Activated T-helper 1 cell treated with anti-CD3 and anti-CD28 coated beads, Interleukin-12 subunit alpha, Interleukin-12 subunit beta, Interleukin-2, Interleukin-4 antibody, amounts not matched to agents 30 ng/mL and 10 ng/mL and 1 ng/mL, durations not matched to agents 14 hours and 24 hours and 36 hours (primary cell): ENCODE results near the gene TSC22D4. TPM values are rescaled to one million over a fixed set of nuclear protein-coding genes. Genes with fewer than 3 reads are reported as not detected.

Experiments used
- DNase-seq: peaks from one replicate; pipeline ENCODE4 v3.0.0; 2021; ENCODE audit warnings: low spot score
- H3K27ac Mint-ChIP-seq: one replicate; pipeline ENCODE4 v1.8.0; 2021; ENCODE audit warnings: mild to moderate bottlenecking, mixed read lengths
- H3K27me3 Mint-ChIP-seq: one replicate; pipeline ENCODE4 v1.8.0; 2022; ENCODE audit warnings: mild to moderate bottlenecking, moderate library complexity, mixed read lengths; ENCODE audit not compliant: insufficient read depth
- H3K36me3 Mint-ChIP-seq: one replicate; pipeline ENCODE4 v1.8.0; 2021; ENCODE audit warnings: low read depth, mixed read lengths
- H3K4me1 Mint-ChIP-seq: one replicate; pipeline ENCODE4 v1.8.0; 2021; ENCODE audit warnings: low read depth, mixed read lengths
- H3K4me3 Mint-ChIP-seq: one replicate; pipeline ENCODE4 v1.8.0; 2021; ENCODE audit warnings: mild to moderate bottlenecking, moderate library complexity, mixed read lengths
- H3K9me3 Mint-ChIP-seq: one replicate; pipeline ENCODE4 v1.8.0; 2021; ENCODE audit warnings: mixed read lengths
- intact Hi-C: fragments of 100-400 bp; cut with micrococcal nuclease; formaldehyde crosslinking; loops from one replicate; pipeline ENCODE4 v1.15.1; 2024
- total RNA-seq: library from RNA; stranded (reverse); gene quantifications from 2 replicates; pipeline ENCODE4 v1.2.3, GENCODE V29; 2022

The TSC22D4 gene
- total RNA-seq, 1 donor from 2014 or later, result 134 TPM

DNA sequence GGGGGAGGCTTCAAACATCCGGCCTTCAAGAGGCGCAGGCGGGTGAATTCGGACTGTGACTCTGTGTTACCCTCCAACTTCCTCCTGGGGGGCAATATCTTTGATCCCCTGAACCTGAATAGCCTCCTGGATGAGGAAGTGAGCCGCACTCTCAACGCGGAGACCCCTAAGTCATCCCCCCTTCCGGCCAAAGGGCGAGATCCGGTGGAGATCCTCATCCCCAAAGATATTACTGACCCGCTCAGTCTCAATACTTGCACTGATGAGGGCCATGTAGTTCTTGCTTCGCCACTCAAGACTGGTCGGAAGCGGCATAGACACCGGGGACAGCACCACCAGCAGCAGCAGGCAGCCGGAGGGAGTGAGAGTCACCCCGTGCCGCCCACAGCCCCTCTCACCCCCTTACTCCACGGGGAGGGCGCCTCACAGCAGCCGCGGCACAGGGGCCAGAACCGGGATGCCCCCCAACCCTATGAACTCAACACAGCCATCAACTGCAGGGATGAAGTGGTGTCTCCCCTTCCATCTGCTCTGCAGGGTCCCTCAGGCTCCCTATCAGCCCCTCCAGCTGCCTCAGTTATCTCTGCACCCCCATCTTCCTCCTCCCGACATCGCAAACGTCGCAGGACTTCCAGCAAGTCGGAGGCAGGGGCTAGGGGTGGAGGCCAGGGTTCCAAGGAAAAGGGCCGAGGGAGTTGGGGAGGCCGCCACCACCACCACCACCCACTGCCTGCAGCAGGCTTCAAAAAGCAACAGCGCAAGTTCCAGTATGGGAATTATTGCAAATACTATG, 48.3 kb downstream of the TSC22D4 start:
- Mint-ChIP-seq H3K27me3 (peaks cover 8% of the 10 kb centered on the region), H3K27ac (peak overlapping the region; percentile 93), H3K9me3 (peaks cover 5% of the 10 kb centered on the region), H3K4me1 (peaks cover 54% of the 10 kb centered on the region), H3K4me3 (peak overlapping the region; percentile 92), H3K36me3 (peaks cover 27% of the 10 kb centered on the region)
- no peak for DNase-seq
- intact Hi-C loops, result no loop called here

DNA sequence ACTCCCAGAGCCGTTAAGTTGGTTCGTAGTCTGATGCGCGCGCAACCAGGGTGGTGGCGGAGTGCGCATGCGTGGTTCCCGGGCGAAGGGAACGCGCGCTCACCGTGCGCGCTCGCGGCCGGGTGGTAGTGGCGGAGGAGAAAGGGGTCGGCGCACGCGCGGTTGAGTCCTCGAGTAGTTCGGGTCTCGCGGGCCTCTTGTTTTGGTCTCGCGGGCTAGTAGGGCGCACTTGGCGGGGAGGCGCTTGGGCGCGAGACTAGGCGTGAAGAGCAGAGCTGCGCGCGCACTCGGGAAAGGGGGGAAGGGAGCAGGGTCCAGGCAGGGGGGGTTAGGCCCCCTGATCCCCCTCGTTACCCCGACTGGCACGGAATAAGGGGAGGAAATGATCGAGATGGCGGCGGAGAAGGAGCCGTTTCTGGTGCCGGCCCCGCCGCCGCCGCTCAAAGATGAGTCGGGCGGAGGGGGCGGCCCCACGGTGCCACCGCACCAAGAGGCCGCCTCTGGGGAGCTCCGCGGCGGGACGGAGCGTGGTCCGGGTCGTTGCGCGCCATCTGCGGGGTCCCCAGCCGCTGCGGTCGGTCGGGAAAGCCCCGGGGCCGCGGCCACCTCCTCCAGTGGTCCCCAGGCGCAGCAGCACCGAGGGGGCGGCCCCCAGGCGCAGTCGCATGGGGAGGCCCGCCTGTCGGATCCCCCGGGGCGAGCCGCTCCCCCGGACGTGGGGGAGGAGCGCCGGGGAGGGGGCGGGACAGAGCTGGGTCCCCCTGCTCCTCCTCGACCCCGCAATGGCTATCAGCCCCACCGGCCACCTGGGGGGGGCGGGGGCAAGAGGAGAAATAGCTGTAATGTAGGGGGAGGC, 49.1 kb downstream of the TSC22D4 start, which contains the start of gene MEPCE:
MEPCE (plus strand) TSS at position 195 of the 856 bp plus-strand sequence; CDS start at position 383, 188 bp downstream.
- Mint-ChIP-seq H3K27me3 (peaks cover 10% of the 10 kb centered on the region), H3K36me3 (peaks cover 23% of the 10 kb centered on the region), H3K9me3 (peaks cover 5% of the 10 kb centered on the region), H3K27ac (peak within 1 kb of the TSS; percentile 99), H3K4me1 (peaks cover 49% of the 10 kb centered on the region), H3K4me3 (peak within 1 kb of the TSS; percentile 95)
- intact Hi-C loops, result loop anchor here (1.0 to 10.0 kb wide), 11 partner anchors 34 to 1021 kb away; partner anchors contain the start of genes AP4M1, BUD31, GPC2 and LAMTOR4
- DNase-seq, result peak; percentile 93

DNA sequence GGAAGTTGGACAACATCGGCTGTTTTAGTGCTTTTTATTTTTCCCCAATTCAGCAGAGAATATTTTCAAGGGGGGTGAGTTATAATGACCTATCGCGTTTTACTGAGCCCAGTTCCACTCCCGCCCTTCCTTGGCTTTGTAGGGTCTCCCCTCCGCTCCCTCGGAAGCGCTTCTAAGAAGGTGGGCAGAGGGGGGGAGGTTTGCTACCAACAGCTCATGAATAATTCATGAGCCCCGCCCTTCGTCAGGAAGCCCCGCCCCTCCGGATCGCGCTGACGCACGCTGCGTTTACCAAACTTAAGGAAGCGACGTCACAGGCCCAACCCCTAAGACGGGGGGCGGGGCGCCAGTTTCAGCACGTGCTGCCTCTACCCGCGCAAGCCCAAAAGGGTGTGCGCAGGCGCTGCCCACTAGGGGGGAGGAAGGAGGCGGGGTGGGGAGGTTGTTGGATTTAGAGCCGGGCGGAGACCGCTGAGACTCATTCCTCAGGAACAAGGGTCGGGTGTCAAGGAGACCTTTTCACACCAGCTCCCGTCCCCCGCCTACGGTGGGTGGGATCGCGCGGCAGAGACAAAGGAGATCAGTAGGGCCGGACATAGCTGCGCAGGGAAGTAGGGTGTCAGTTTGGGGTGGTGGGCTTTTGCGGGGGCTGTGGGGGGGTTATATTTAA, 49.9 kb downstream of the TSC22D4 start:
- Mint-ChIP-seq H3K27ac (peak overlapping the region; percentile 99), H3K4me1 (peaks cover 41% of the 10 kb centered on the region), H3K4me3 (peak overlapping the region; percentile 95), H3K9me3 (peaks cover 5% of the 10 kb centered on the region), H3K36me3 (peaks cover 16% of the 10 kb centered on the region), H3K27me3 (peaks cover 10% of the 10 kb centered on the region)
- DNase-seq, result peak; percentile 100
- intact Hi-C loops, result loop anchor here (1.0 to 10.0 kb wide), 19 partner anchors 7 to 1020 kb away; partner anchors contain the start of genes AGFG2, AP4M1, BUD31 and CNPY4

DNA sequence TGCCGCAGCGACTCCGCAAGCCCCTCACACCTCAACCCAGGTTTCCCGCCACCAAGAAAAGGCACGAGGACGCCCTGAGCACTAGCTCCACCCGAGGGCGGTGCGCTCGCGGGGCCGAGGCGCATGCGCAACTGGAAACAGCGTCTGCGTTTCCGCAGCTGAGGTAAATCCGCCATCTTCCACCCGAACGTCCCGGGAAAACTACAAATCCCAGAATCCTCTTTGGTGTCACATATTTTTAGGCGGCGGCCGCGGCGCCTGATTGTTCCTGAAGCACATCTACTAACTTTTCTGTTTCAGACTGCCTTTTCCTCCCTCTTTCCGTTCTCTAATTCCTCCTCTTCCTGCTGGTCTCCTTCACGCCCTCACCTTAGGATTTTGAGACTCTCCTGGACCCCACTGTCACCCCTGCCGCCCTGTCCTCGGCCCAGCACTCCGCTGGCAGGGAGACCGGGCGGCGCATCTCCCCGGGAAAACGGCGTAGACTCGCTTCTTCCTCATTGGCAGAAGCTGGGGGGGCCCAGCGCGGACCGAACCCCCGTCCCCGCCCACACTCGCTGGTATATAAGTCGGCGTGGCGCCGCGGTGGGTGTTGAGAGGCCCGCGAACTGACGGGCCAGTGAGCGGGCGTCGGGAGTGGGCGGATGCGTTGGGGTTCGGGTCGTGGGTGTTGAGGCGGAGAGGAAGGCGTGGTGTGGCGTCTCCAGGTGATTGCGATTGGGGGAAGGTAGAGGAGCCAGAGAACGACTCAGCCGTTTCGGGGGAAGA, 50.6 kb downstream of the TSC22D4 start, which contains the start of gene ZCWPW1:
ZCWPW1 (minus strand) TSS at position 505 of the 768 bp plus-strand sequence. CDS start 8,054 bp downstream, outside the sequence.
- Mint-ChIP-seq H3K27ac (peak within 1 kb of the TSS; percentile 99), H3K4me3 (peak within 1 kb of the TSS; percentile 95), H3K4me1 (peaks cover 34% of the 10 kb centered on the region), H3K36me3 (peaks cover 10% of the 10 kb centered on the region), H3K27me3 (peaks cover 10% of the 10 kb centered on the region), H3K9me3 (peaks cover 5% of the 10 kb centered on the region)
- intact Hi-C loops, result loop anchor here (1.0 to 10.0 kb wide), 12 partner anchors 8 to 1020 kb away; partner anchors contain the start of genes AGFG2, BUD31, CNPY4 and FBXO24
- peak; percentile 95 for DNase-seq

GRCh38 chr7:100427762-100428198, 51.2 kb downstream of the TSC22D4 start:
- Mint-ChIP-seq H3K27ac (no peak overlapping the region), H3K9me3 (peaks cover 5% of the 10 kb centered on the region), H3K4me1 (peaks cover 32% of the 10 kb centered on the region), H3K27me3 (peaks cover 10% of the 10 kb centered on the region), H3K36me3 (peaks cover 10% of the 10 kb centered on the region), H3K4me3 (peak overlapping the region; percentile 95)
- intact Hi-C loops, result loop anchor here (1.0 to 10.0 kb wide), 12 partner anchors 9 to 1019 kb away; partner anchors contain the start of genes AGFG2, BUD31, CNPY4 and FBXO24
- no peak for DNase-seq

DNA sequence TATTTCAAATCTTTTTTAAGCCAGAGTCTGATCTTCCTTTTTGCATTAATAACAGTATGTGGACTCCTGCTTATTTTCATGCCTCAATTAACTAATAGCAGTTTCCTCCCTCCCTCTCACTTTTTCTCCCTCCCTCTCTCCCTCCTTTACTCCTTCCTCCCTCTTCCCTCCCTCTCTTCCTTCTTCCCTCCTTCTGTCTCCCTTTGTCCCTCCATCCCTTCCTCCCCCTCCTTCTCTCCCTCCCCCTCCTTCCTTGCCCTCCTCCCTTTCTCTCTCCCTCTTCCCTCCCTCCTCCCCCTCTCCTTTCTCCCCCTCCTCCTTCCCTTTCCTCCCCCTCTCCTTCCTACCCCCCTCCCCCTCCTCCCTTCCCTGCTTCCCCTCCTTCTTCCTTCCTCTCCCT, 52.5 kb downstream of the TSC22D4 start:
- DNase-seq, result no peak
- Mint-ChIP-seq H3K36me3 (peaks cover 5% of the 10 kb centered on the region), H3K9me3 (peaks cover 5% of the 10 kb centered on the region), H3K27me3 (peaks cover 11% of the 10 kb centered on the region), H3K27ac (no peak overlapping the region), H3K4me3 (no peak overlapping the region), H3K4me1 (peaks cover 19% of the 10 kb centered on the region)
- intact Hi-C loops, result loop anchor here (10.0 kb wide), 1 partner anchor 402 kb away; no protein-coding TSS in a partner anchor

DNA sequence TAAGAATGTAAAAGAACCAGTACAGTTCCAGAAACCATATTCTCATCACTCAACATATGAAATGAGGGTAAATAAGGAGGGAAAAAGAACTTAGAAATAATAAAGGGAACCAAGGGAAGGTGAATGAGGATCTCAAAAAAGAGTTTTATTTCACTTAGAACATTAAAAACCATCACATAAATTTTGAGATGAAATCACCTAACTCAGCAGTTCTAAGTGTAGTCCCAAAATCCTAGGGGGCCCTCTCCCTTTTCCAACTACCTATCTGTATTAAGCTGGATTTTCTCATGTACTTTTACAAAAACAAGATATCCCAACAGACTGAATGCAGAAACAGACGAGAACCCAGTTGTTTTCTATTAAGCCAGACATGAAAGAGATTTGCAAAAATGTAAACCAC, 53.7 kb downstream of the TSC22D4 start:
- H3K4me3 Mint-ChIP-seq, result no peak overlapping the region
- intact Hi-C loops, result loop anchor here (10.0 kb wide), 1 partner anchor 401 kb away; no protein-coding TSS in a partner anchor
- no peak for DNase-seq
- H3K27me3 Mint-ChIP-seq, result peaks cover 17% of the 10 kb centered on the region
- no peaks in the 10 kb centered on the region for H3K36me3 Mint-ChIP-seq
- peaks cover 10% of the 10 kb centered on the region for H3K4me1 Mint-ChIP-seq
- peaks cover 5% of the 10 kb centered on the region for H3K9me3 Mint-ChIP-seq
- H3K27ac Mint-ChIP-seq, result no peak overlapping the region

GRCh38 chr7:100423315-100423714, 55.7 kb downstream of the TSC22D4 start:
- H3K27ac Mint-ChIP-seq, result no peak overlapping the region
- no peak for DNase-seq
- H3K4me3 Mint-ChIP-seq, result no peak overlapping the region
- H3K36me3 Mint-ChIP-seq, result no peaks in the 10 kb centered on the region
- H3K27me3 Mint-ChIP-seq, result peaks cover 17% of the 10 kb centered on the region
- intact Hi-C loops, result loop anchor here (10.0 kb wide), 1 partner anchor 399 kb away; no protein-coding TSS in a partner anchor
- peaks cover 14% of the 10 kb centered on the region for H3K4me1 Mint-ChIP-seq
- H3K9me3 Mint-ChIP-seq, result peaks cover 5% of the 10 kb centered on the region

- Mint-ChIP-seq H3K4me1 (peaks cover 9% of the 10 kb centered on the region), H3K4me3 (no peak overlapping the region), H3K27me3 (peaks cover 9% of the 10 kb centered on the region), H3K9me3 (no peaks in the 10 kb centered on the region), H3K36me3 (no peaks in the 10 kb centered on the region), H3K27ac (no peak overlapping the region)
- no peak for DNase-seq
- intact Hi-C loops, result loop anchor here (10.0 kb wide), 1 partner anchor 395 kb away; no protein-coding TSS in a partner anchor
These were observed 59.3 kb downstream of the TSC22D4 start for GRCh38 chr7:100419660-100420226.

- H3K9me3 Mint-ChIP-seq, result no peaks in the 10 kb centered on the region
- H3K27ac Mint-ChIP-seq, result no peak overlapping the region
- intact Hi-C loops, result no loop called here
- peaks cover 9% of the 10 kb centered on the region for H3K4me1 Mint-ChIP-seq
- no peaks in the 10 kb centered on the region for H3K36me3 Mint-ChIP-seq
- peaks cover 9% of the 10 kb centered on the region for H3K27me3 Mint-ChIP-seq
- DNase-seq, result no peak
- no peak overlapping the region for H3K4me3 Mint-ChIP-seq
These were observed 59.9 kb downstream of the TSC22D4 start for GRCh38 chr7:100418930-100419659.
